Osteocyte (in vitro differentiated cells): ENCODE measurements around the gene CIITA. TPM values are rescaled to one million over a fixed set of nuclear protein-coding genes. Genes with fewer than 3 reads are reported as not detected.

Experiments
- DNase-seq: peaks from one replicate; pipeline ENCODE4 v3.0.0; 2021; ENCODE audit warnings: mixed read lengths; ENCODE audit not compliant: unreplicated experiment; ENCODE audit errors: extremely low spot score
- H3K27ac Mint-ChIP-seq: one replicate; pipeline ENCODE4 v1.8.0; 2021; ENCODE audit warnings: mild to moderate bottlenecking, mixed read lengths; ENCODE audit not compliant: unreplicated experiment
- H3K27me3 Mint-ChIP-seq: one replicate; pipeline ENCODE4 v1.8.0; 2021; ENCODE audit warnings: mixed read lengths; ENCODE audit not compliant: unreplicated experiment
- H3K36me3 Mint-ChIP-seq: one replicate; pipeline ENCODE4 v1.8.0; 2021; ENCODE audit warnings: mixed read lengths; ENCODE audit not compliant: unreplicated experiment
- H3K4me1 Mint-ChIP-seq: one replicate; pipeline ENCODE4 v1.8.0; 2021; ENCODE audit warnings: mixed read lengths; ENCODE audit not compliant: unreplicated experiment
- H3K4me3 Mint-ChIP-seq: one replicate; pipeline ENCODE4 v1.8.0; 2021; ENCODE audit warnings: mild to moderate bottlenecking, moderate library complexity, mixed read lengths; ENCODE audit not compliant: unreplicated experiment
- H3K9me3 Mint-ChIP-seq: one replicate; pipeline ENCODE4 v1.8.0; 2021; ENCODE audit warnings: mixed read lengths; ENCODE audit not compliant: unreplicated experiment
- CTCF ChIP-seq: fragments of 200-600 bp; sonication (generic); IDR thresholded peaks from 2 replicates; pipeline ENCODE4 v1.5.0; 2021; ENCODE audit warnings: antibody characterized with exemption, mild to moderate bottlenecking, moderate library complexity
- total RNA-seq: library from RNA; stranded (reverse); gene quantifications from 2 replicates; pipeline ENCODE4 v1.2.1, GENCODE V29; 2021

The CIITA gene
- total RNA-seq, 1 donor from 2014 or later, result not detected

- Mint-ChIP-seq H3K4me1 (no peaks in the 10 kb centered on the region), H3K27me3 (no peaks in the 10 kb centered on the region), H3K9me3 (no peaks in the 10 kb centered on the region), H3K4me3 (no peak overlapping the region), H3K27ac (no peak overlapping the region), H3K36me3 (no peaks in the 10 kb centered on the region)
- no peak for TF ChIP-seq CTCF
- no peak for DNase-seq
These were observed 44.8 kb upstream of the CIITA start for GRCh38 chr16:10831894-10832886.

GRCh38 chr16:10833271-10833670 lies 43.7 kb upstream of the CIITA start:
- TF ChIP-seq CTCF, result no peak
- peaks cover 4% of the 10 kb centered on the region for H3K27me3 Mint-ChIP-seq
- no peaks in the 10 kb centered on the region for H3K36me3 Mint-ChIP-seq
- no peak overlapping the region for H3K4me3 Mint-ChIP-seq
- no peak for DNase-seq
- H3K9me3 Mint-ChIP-seq, result no peaks in the 10 kb centered on the region
- no peak overlapping the region for H3K27ac Mint-ChIP-seq
- no peaks in the 10 kb centered on the region for H3K4me1 Mint-ChIP-seq

GRCh38 chr16:10834130-10834529 lies 42.9 kb upstream of the CIITA start:
- no peak overlapping the region for H3K27ac Mint-ChIP-seq
- peaks cover 4% of the 10 kb centered on the region for H3K27me3 Mint-ChIP-seq
- DNase-seq, result no peak
- no peaks in the 10 kb centered on the region for H3K9me3 Mint-ChIP-seq
- H3K4me3 Mint-ChIP-seq, result no peak overlapping the region
- no peaks in the 10 kb centered on the region for H3K36me3 Mint-ChIP-seq
- H3K4me1 Mint-ChIP-seq, result no peaks in the 10 kb centered on the region
- TF ChIP-seq CTCF, result no peak

- no peak overlapping the region for H3K4me3 Mint-ChIP-seq
- no peak overlapping the region for H3K27ac Mint-ChIP-seq
- peaks cover 4% of the 10 kb centered on the region for H3K27me3 Mint-ChIP-seq
- TF ChIP-seq CTCF, result no peak
- H3K36me3 Mint-ChIP-seq, result no peaks in the 10 kb centered on the region
- DNase-seq, result no peak
- H3K9me3 Mint-ChIP-seq, result no peaks in the 10 kb centered on the region
- no peaks in the 10 kb centered on the region for H3K4me1 Mint-ChIP-seq
These were observed 42.2 kb upstream of the CIITA start for GRCh38 chr16:10834766-10835165.

GRCh38 chr16:10835281-10835931 lies 41.6 kb upstream of the CIITA start:
- H3K36me3 Mint-ChIP-seq, result no peaks in the 10 kb centered on the region

More at GRCh38 chr16:10835281-10835931, 41.6 kb upstream of the CIITA start:
- Mint-ChIP-seq H3K9me3 (no peaks in the 10 kb centered on the region), H3K4me3 (no peak overlapping the region), H3K4me1 (no peaks in the 10 kb centered on the region), H3K27ac (no peak overlapping the region), H3K27me3 (peaks cover 4% of the 10 kb centered on the region)
- no peak for DNase-seq
- TF ChIP-seq CTCF, result no peak
